ENCODE data around the gene DCBLD2.

DNA sequence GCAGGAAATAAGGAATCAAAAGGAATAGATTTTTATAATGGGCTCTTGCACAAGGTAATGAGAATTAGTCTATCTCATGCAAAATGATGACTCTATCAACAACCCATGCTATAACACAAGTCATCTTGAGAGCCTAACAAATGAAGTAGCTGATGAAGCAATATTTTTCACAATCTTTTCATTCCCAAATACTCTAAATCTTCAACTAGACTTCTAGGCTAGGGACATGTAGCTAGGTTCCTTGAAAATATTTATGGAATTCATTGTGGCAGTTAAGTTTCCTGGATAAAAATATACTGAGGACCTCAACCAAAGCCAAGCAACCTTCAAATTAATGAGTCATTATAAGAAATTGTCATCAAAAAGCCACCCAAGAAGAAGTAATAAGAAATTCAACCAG lies 55.4 kb downstream of the DCBLD2 start:
- TF ChIP-seq, protein P1, sequence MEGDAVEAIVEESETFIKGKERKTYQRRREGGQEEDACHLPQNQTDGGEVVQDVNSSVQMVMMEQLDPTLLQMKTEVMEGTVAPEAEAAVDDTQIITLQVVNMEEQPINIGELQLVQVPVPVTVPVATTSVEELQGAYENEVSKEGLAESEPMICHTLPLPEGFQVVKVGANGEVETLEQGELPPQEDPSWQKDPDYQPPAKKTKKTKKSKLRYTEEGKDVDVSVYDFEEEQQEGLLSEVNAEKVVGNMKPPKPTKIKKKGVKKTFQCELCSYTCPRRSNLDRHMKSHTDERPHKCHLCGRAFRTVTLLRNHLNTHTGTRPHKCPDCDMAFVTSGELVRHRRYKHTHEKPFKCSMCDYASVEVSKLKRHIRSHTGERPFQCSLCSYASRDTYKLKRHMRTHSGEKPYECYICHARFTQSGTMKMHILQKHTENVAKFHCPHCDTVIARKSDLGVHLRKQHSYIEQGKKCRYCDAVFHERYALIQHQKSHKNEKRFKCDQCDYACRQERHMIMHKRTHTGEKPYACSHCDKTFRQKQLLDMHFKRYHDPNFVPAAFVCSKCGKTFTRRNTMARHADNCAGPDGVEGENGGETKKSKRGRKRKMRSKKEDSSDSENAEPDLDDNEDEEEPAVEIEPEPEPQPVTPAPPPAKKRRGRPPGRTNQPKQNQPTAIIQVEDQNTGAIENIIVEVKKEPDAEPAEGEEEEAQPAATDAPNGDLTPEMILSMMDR (IDR thresholded peaks at IDR 0.05; ENCODE audit: poor library complexity): no peak
- TF ChIP-seq EZH2phosphoT487 (IDR thresholded peaks at IDR 0.05; ENCODE audit: low read depth, severe bottlenecking, unreplicated experiment): no peak

Data from hepatocyte (in vitro differentiated cells).